Trophoblast cell (in vitro differentiated cells and primary cell): ENCODE measurements around the gene DHX35.

Experiments
- DNase-seq, 2 donors: peaks; one replicate each; pipeline ENCODE4 v3.0.0-alpha.2; 2016
- H2AFZ ChIP-seq: 2 replicates; pipeline ENCODE4 v1.6.1; 2013; ENCODE audit warnings: low read length, moderate library complexity, mild to moderate bottlenecking; ENCODE audit not compliant: insufficient read depth, poor library complexity
- H2AK5ac ChIP-seq: 2 replicates; pipeline ENCODE4 v1.6.1; 2013; ENCODE audit warnings: mild to moderate bottlenecking, low read length
- H2BK120ac ChIP-seq: 2 replicates; pipeline ENCODE4 v1.6.1; 2013; ENCODE audit warnings: low read length, mild to moderate bottlenecking, moderate library complexity; ENCODE audit not compliant: insufficient read depth, poor library complexity
- H2BK12ac ChIP-seq: 2 replicates; pipeline ENCODE4 v1.6.1; 2013; ENCODE audit warnings: mild to moderate bottlenecking, low read length, moderate library complexity
- H2BK5ac ChIP-seq: 2 replicates; pipeline ENCODE4 v1.6.1; 2013; ENCODE audit warnings: low read length, low read depth, moderate library complexity, mild to moderate bottlenecking; ENCODE audit not compliant: poor library complexity
- H3K14ac ChIP-seq: 2 replicates; pipeline ENCODE4 v1.6.1; 2013; ENCODE audit warnings: mild to moderate bottlenecking, low read length
- H3K18ac ChIP-seq: 2 replicates; pipeline ENCODE4 v1.6.1; 2013; ENCODE audit warnings: mild to moderate bottlenecking, low read length
- H3K23ac ChIP-seq: 2 replicates; pipeline ENCODE4 v1.6.1; 2013; ENCODE audit warnings: low read length
- H3K27ac ChIP-seq: 2 replicates; pipeline ENCODE4 v1.5.1; 2013; ENCODE audit warnings: low read depth, mild to moderate bottlenecking, inconsistent platforms, low read length, moderate library complexity
- H3K27me3 ChIP-seq: 2 replicates; pipeline ENCODE4 v1.6.1; 2013; ENCODE audit warnings: inconsistent platforms, mild to moderate bottlenecking, low read length, moderate library complexity; ENCODE audit not compliant: insufficient read depth
- H3K36me3 ChIP-seq, 2 experiments: 1 replicate in 1 of 2; 2 replicates in 1 of 2; pipeline ENCODE4 v1.6.1; 2013; ENCODE audit warnings: low read length in 2 of 2, mild to moderate bottlenecking in 2 of 2, moderate library complexity in 1 of 2; ENCODE audit not compliant: insufficient read depth in 2 of 2, control insufficient read depth in 1 of 2
- H3K4ac ChIP-seq: 2 replicates; pipeline ENCODE4 v1.6.1; 2013; ENCODE audit warnings: low read depth, mild to moderate bottlenecking, low read length, moderate library complexity
- H3K4me1 ChIP-seq, 2 experiments: 1 replicate in 1 of 2; 2 replicates in 1 of 2; pipeline ENCODE4 v1.6.1; 2013; ENCODE audit warnings: low read length in 2 of 2, mild to moderate bottlenecking in 2 of 2, moderate library complexity in 1 of 2; ENCODE audit not compliant: insufficient read depth in 2 of 2, control insufficient read depth in 1 of 2
- H3K4me2 ChIP-seq: 2 replicates; pipeline ENCODE4 v1.6.1; 2013; ENCODE audit warnings: inconsistent platforms, mild to moderate bottlenecking, low read length, moderate library complexity
- H3K4me3 ChIP-seq: 2 replicates; pipeline ENCODE4 v1.5.1; 2013; ENCODE audit warnings: mild to moderate bottlenecking, low read depth, low read length, inconsistent platforms
- H3K79me1 ChIP-seq: one replicate; pipeline ENCODE4 v1.6.1; 2013; ENCODE audit warnings: low read length
- H3K79me2 ChIP-seq: 2 replicates; pipeline ENCODE4 v1.6.1; 2013; ENCODE audit warnings: low read length, mild to moderate bottlenecking; ENCODE audit not compliant: control insufficient read depth, insufficient read depth, poor library complexity
- H3K9ac ChIP-seq: 2 replicates; pipeline ENCODE4 v1.6.1; 2013; ENCODE audit warnings: mild to moderate bottlenecking, low read length
- H3K9me3 ChIP-seq: 2 replicates; pipeline ENCODE4 v1.6.1; 2013; ENCODE audit warnings: low read depth, mild to moderate bottlenecking, control low read depth, inconsistent platforms, low read length; ENCODE audit not compliant: insufficient read depth
- H4K12ac ChIP-seq: 2 replicates; pipeline ENCODE4 v1.6.1; 2013; ENCODE audit warnings: low read depth, mild to moderate bottlenecking, low read length, moderate library complexity
- H4K8ac ChIP-seq: 2 replicates; pipeline ENCODE4 v1.6.1; 2013; ENCODE audit warnings: low read depth, mild to moderate bottlenecking, low read length, moderate library complexity
- H4K91ac ChIP-seq: one replicate; pipeline ENCODE4 v1.6.1; 2013; ENCODE audit warnings: low read depth, mild to moderate bottlenecking, low read length, moderate library complexity
- WGBS: extraction: QIAGEN DNeasy Blood & Tissue Kit; methylation state at CpG from one replicate; pipeline ENCODE4 v1.1.7; 2013; ENCODE audit warnings: missing lambda C conversion rate; ENCODE audit not compliant: insufficient read length, insufficient coverage; ENCODE audit errors: extremely low coverage; 5-methylcytosine and 5-hydroxymethylcytosine counted together

The DHX35 gene

DNA sequence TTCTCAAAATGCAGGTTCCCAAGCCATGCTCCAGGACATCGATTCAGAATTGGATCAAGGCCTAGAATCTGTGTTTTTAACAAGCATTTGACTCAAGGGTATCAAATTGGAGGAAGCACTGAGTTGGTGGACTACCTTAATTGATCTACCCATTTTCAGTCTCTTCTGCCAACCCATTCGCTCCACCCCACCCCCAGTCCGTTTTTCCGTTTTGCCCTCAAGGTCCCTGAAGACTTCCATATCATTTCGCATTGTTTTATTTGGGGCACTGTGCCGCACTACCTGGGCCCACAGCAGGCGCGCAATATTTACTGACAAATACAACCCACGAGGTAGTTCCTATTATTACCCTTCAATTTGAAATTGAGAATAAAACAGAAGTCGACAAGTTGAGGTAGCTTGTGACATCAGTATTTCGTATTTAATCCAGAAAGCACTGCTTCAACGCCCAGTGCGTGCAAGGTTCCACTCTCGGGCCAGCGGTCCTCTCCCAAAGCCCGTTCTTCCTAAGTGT is 557 bp upstream of the DHX35 start:
- H3K27me3 ChIP-seq = no peaks in the 10 kb centered on the region
- no CpG with 5 or more reads among the region's 16 CpGs for WGBS
- H3K27ac ChIP-seq = peak overlapping the region; percentile 59
- H3K18ac ChIP-seq = peak overlapping the region; percentile 94
- peak overlapping the region; percentile 83 for H3K4me3 ChIP-seq
- H2AK5ac ChIP-seq = peak overlapping the region; percentile 76
- no peak overlapping the region for H3K23ac ChIP-seq
- H3K36me3 ChIP-seq = peaks cover 0 to 2% of the 10 kb centered on the region in 2 experiments
- H3K9me3 ChIP-seq = no peaks in the 10 kb centered on the region
- peak overlapping the region; percentile 97 for H4K8ac ChIP-seq
- peaks cover 9% of the 10 kb centered on the region for H3K79me1 ChIP-seq
- H3K4me2 ChIP-seq = peak overlapping the region; percentile 83
- peak overlapping the region; percentile 57 for H2BK5ac ChIP-seq
- H3K14ac ChIP-seq = peak overlapping the region; percentile 95
- H3K4me1 ChIP-seq = peaks cover 3 to 4% of the 10 kb centered on the region in 2 experiments
- no peak for DNase-seq
- H3K9ac ChIP-seq = peak overlapping the region; percentile 75
- no peak overlapping the region for H2BK12ac ChIP-seq
- peaks cover 6% of the 10 kb centered on the region for H3K79me2 ChIP-seq
- H4K91ac ChIP-seq = peak overlapping the region; percentile 83
- H2AFZ ChIP-seq = peak overlapping the region; percentile 97
- peak overlapping the region; percentile 90 for H3K4ac ChIP-seq
- H4K12ac ChIP-seq = peak overlapping the region; percentile 96
- peak overlapping the region; percentile 68 for H2BK120ac ChIP-seq

DNA sequence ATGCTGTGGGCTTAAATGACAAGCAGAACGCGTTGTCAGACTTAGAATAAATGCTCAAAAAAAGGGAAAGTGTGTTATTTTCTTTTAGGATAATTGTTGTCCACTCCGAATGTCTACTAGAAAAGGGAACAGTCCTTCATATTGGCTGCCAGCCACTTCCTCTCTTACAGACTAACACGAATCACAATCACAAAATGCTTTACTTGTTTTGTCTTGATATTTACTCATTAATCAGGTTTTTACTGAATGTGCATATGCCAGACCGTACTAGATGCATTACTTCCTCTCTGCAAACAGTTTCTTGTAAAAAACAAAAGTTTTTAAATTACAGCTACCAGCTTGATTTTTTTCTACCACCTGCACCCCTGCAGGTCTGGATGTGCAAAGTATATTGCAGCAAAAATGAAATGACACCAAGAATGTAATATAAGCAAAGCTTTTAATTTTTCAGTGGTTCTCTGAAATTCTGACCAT is 821 bp downstream of the DHX35 start:
- H2BK12ac ChIP-seq = no peak overlapping the region
- no peak overlapping the region for H3K9ac ChIP-seq
- H4K91ac ChIP-seq = peak overlapping the region; percentile 90
- H3K27me3 ChIP-seq = no peaks in the 10 kb centered on the region
- H3K79me1 ChIP-seq = peaks cover 9% of the 10 kb centered on the region
- H3K4me2 ChIP-seq = peak overlapping the region; percentile 87
- H3K79me2 ChIP-seq = peaks cover 6% of the 10 kb centered on the region
- H3K4me3 ChIP-seq = peak overlapping the region; percentile 96
- H2AFZ ChIP-seq = no peak overlapping the region
- H3K27ac ChIP-seq = peak overlapping the region; percentile 81
- no CpG with 5 or more reads among the region's 5 CpGs for WGBS
- peaks cover 0 to 2% of the 10 kb centered on the region in 2 experiments for H3K36me3 ChIP-seq
- H4K12ac ChIP-seq = no peak overlapping the region
- no peak for DNase-seq
- no peak overlapping the region for H3K14ac ChIP-seq
- H4K8ac ChIP-seq = peak overlapping the region; percentile 96
- peak overlapping the region; percentile 66 for H3K4ac ChIP-seq
- H2BK120ac ChIP-seq = no peak overlapping the region
- H2BK5ac ChIP-seq = no peak overlapping the region
- peaks cover 3 to 4% of the 10 kb centered on the region in 2 experiments for H3K4me1 ChIP-seq
- H3K18ac ChIP-seq = no peak overlapping the region
- H2AK5ac ChIP-seq = no peak overlapping the region
- H3K9me3 ChIP-seq = no peaks in the 10 kb centered on the region
- no peak overlapping the region for H3K23ac ChIP-seq

DNA sequence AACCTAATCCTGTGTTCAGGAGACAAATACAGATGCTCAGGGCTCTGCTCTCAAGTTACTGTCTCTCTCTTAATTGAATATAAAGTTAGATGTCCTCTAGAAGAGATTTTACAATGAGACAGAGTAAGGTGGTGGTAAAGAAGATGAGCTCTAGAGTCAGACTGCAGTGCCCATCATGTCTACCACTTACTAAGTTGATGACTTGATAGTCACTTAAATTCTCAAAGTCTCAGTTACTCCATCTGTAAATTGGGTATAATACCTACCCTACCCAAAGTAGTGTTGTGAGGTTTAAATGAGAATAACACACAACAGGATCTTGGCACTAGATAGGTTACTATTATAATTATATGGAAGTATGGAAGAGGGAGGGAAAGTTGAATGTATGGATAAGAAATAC is 1.6 kb downstream of the DHX35 start:
- Histone ChIP-seq H3K4ac (no peak overlapping the region), H3K23ac (no peak overlapping the region), H4K12ac (no peak overlapping the region), H3K9me3 (no peaks in the 10 kb centered on the region), H3K9ac (no peak overlapping the region), H2AFZ (no peak overlapping the region), H3K36me3 (peaks cover 0 to 2% of the 10 kb centered on the region in 2 experiments), H3K4me3 (no peak overlapping the region), H3K4me1 (peaks cover 3 to 4% of the 10 kb centered on the region in 2 experiments), H2AK5ac (no peak overlapping the region), H4K8ac (no peak overlapping the region), H2BK12ac (no peak overlapping the region), H3K27ac (no peak overlapping the region), H3K79me2 (peaks cover 6% of the 10 kb centered on the region), H2BK5ac (no peak overlapping the region), H4K91ac (no peak overlapping the region), H3K4me2 (no peak overlapping the region), H2BK120ac (no peak overlapping the region), H3K27me3 (no peaks in the 10 kb centered on the region), H3K79me1 (peaks cover 9% of the 10 kb centered on the region), H3K18ac (no peak overlapping the region), H3K14ac (no peak overlapping the region)
- DNase-seq = no peak

DNA sequence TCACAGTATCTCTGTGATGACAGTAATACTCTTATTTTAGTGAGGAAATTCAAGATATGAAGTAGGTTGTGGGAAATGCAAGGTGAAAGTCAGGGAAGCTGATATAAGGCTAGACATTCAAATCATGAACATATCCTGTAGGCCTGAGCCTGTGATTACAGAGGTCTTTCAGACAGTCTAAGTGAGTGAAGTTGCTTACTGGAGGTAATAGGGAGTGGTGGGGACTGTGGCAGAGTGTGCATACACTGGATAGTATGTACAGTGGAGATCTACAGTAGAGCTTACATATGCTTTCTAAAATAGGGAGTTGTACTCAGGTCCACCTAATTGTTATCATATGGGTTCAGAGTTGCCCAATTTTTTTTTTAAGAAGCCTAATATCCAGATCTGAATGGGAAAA is 3.1 kb downstream of the DHX35 start:
- no peak for DNase-seq
- Histone ChIP-seq H3K4me3 (no peak overlapping the region), H2AFZ (no peak overlapping the region), H3K9ac (no peak overlapping the region), H3K27me3 (no peaks in the 10 kb centered on the region), H3K23ac (no peak overlapping the region), H4K12ac (no peak overlapping the region), H3K4me2 (no peak overlapping the region), H3K27ac (no peak overlapping the region), H3K79me2 (peaks cover 6% of the 10 kb centered on the region), H2BK120ac (no peak overlapping the region), H3K18ac (no peak overlapping the region), H3K79me1 (peaks cover 9% of the 10 kb centered on the region), H3K36me3 (peaks cover 3 to 8% of the 10 kb centered on the region in 2 experiments), H3K14ac (no peak overlapping the region), H2BK12ac (no peak overlapping the region), H2BK5ac (no peak overlapping the region), H4K91ac (no peak overlapping the region), H3K4me1 (peaks cover 3 to 4% of the 10 kb centered on the region in 2 experiments), H3K9me3 (no peaks in the 10 kb centered on the region), H2AK5ac (no peak overlapping the region), H4K8ac (no peak overlapping the region), H3K4ac (no peak overlapping the region)
